HG03432 (cell line): ENCODE results near the gene AGO3.

ENCODE experiments used
- ATAC-seq: cut with Tn5 transposase; IDR thresholded peaks from one replicate; pipeline ENCODE4 v1.9.1; 2021; ENCODE audit warnings: mild to moderate bottlenecking, moderate library complexity; ENCODE audit not compliant: unreplicated experiment

AGO3 gene

DNA sequence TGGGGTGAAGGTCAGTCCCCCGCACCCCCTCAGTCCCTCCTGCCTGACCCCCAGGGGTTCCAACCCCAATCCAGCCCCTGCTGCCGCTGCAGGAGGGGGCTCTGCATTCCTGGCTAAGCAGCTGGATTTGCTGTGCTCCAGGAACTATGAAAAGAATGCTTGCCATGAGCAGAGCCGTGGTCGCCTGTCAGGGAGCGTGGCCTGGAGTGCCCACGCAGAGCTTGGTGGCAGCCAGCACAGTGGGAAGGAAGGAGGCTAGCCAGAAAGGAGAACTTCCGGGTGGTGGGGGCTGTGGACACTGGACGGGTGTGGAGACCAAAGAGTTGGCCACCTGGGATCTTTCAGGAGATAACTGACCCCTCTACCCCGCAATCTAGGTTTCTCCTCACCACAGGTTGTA is 188.6 kb downstream of the AGO3 start:
- ATAC-seq = no peak
